B cell (primary cell): ENCODE data around the gene GPA33. TPM values are rescaled to one million over a fixed set of nuclear protein-coding genes. Genes with fewer than 3 reads are reported as not detected.

ENCODE experiments used
- ATAC-seq: fragments of 200-7000 bp; cut with Tn5 transposase; one replicate; pipeline ENCODE4 v1.10.0; 2021; ENCODE audit warnings: low read depth, mild to moderate bottlenecking, moderate number of reproducible peaks, moderate library complexity
- CTCF ChIA-PET: fragments of 350-600 bp; sonication (Branson Sonifier 250); formaldehyde crosslinking; loops from one replicate; lab custom pipeline; 2021; ENCODE audit warnings: antibody characterized with exemption, inconsistent platforms; lab: Charles Lee
- POLR2A ChIA-PET: fragments of 350-600 bp; sonication (Branson Sonifier 250); formaldehyde crosslinking; loops from one replicate; lab custom pipeline; 2021; ENCODE audit warnings: antibody characterized with exemption; lab: Charles Lee
- DNase-seq: peaks from one replicate; pipeline ENCODE4 v3.0.0; 2013
- H2AFZ ChIP-seq: 2 replicates; pipeline ENCODE4 v1.6.1; 2012; ENCODE audit warnings: mild to moderate bottlenecking, low read depth, low read length; ENCODE audit not compliant: insufficient read depth, poor library complexity, severe bottlenecking
- H3K27ac ChIP-seq, 2 donors: 1 replicate in 1 of 2; 2 replicates in 1 of 2; pipeline ENCODE4 v1.5.1; 2012 to 2013; ENCODE audit warnings: low read length in 2 of 2, mild to moderate bottlenecking in 2 of 2, moderate library complexity in 1 of 2
- H3K27me3 ChIP-seq, 4 experiments: fragments of 200-600 bp in 1 of 4; sonication (generic) in 1 of 4; replicated peaks in 1 of 4; 1 replicate in 2 of 4; 2 replicates in 2 of 4; pipeline versions ENCODE4 v1.6.1 to v1.7.0; 2013 to 2016; ENCODE audit warnings: low read length in 3 of 4, mild to moderate bottlenecking in 2 of 4, mixed read lengths in 1 of 4, moderate library complexity in 1 of 4; ENCODE audit not compliant: insufficient read depth in 4 of 4, control insufficient read depth in 3 of 4; ENCODE audit errors: control extremely low read depth in 1 of 4
- H3K36me3 ChIP-seq, 2 experiments: replicated peaks in 1 of 2; 1 replicate in 1 of 2; 2 replicates in 1 of 2; pipeline versions ENCODE4 v1.6.1 to v1.7.1; 2013; ENCODE audit warnings: low read length in 1 of 2; ENCODE audit not compliant: insufficient read depth in 2 of 2, control insufficient read depth in 1 of 2; ENCODE audit errors: control extremely low read depth in 1 of 2, extremely low read depth in 1 of 2
- H3K4me1 ChIP-seq, 2 donors: fragments of 200-600 bp in 1 of 2; sonication (generic) in 1 of 2; 1 replicate in 1 of 2; 2 replicates in 1 of 2; pipeline versions ENCODE4 v1.5.1 to v1.6.1; 2013 to 2017; ENCODE audit warnings: low read length in 2 of 2; ENCODE audit not compliant: control insufficient read depth in 2 of 2, insufficient read depth in 2 of 2
- H3K4me2 ChIP-seq: replicated peaks from 2 replicates; pipeline ENCODE3; 2012; ENCODE audit warnings: mild to moderate bottlenecking, low read depth, low read length; ENCODE audit not compliant: poor library complexity, severe bottlenecking
- H3K4me3 ChIP-seq, 5 experiments: fragments of 200-600 bp in 1 of 5; sonication (generic) in 1 of 5; 1 replicate in 3 of 5; 2 replicates in 2 of 5; pipeline versions ENCODE4 v1.5.1 to v1.7.0; 2011 to 2016; ENCODE audit warnings: low read length in 4 of 5, mild to moderate bottlenecking in 4 of 5, low read depth in 2 of 5, control low read depth in 1 of 5, moderate library complexity in 1 of 5; ENCODE audit not compliant: insufficient read depth in 1 of 5; ENCODE audit errors: control extremely low read depth in 1 of 5, extremely low read depth in 1 of 5
- H3K79me2 ChIP-seq: fragments of 200-600 bp; sonication (generic); one replicate; pipeline ENCODE4 v1.6.0; 2016; ENCODE audit warnings: low read length; ENCODE audit not compliant: control insufficient read depth, insufficient read depth
- H3K9ac ChIP-seq: fragments of 200-600 bp; sonication (generic); 2 replicates; pipeline ENCODE4 v1.6.1; 2017; ENCODE audit warnings: mild to moderate bottlenecking, low read length, moderate library complexity
- H3K9me3 ChIP-seq, 3 donors: one replicate each; pipeline versions ENCODE4 v1.6.1 to v1.7.1; 2013; ENCODE audit warnings: low read length in 2 of 3; ENCODE audit not compliant: control insufficient read depth in 2 of 3, insufficient read depth in 1 of 3; ENCODE audit errors: control extremely low read depth in 1 of 3
- H4K20me1 ChIP-seq: 2 replicates; pipeline ENCODE4 v1.6.0; 2012; ENCODE audit warnings: mild to moderate bottlenecking, low read length; ENCODE audit not compliant: insufficient read depth, control insufficient read depth, poor library complexity, severe bottlenecking
- H3K27ac Mint-ChIP-seq: one replicate; pipeline ENCODE4 v1.8.0; 2021; ENCODE audit warnings: mixed read lengths
- H3K27me3 Mint-ChIP-seq: one replicate; pipeline ENCODE4 v1.8.0; 2021; ENCODE audit warnings: mixed read lengths
- H3K4me1 Mint-ChIP-seq: one replicate; pipeline ENCODE4 v1.8.0; 2021; ENCODE audit warnings: mixed read lengths
- H3K4me3 Mint-ChIP-seq: one replicate; pipeline ENCODE4 v1.8.0; 2021; ENCODE audit warnings: mixed read lengths
- H3K9me3 Mint-ChIP-seq: one replicate; pipeline ENCODE4 v1.8.0; 2022; ENCODE audit warnings: mixed read lengths; ENCODE audit not compliant: insufficient read depth
- CTCF ChIP-seq: fragments of 200-600 bp; IDR thresholded peaks from one replicate; pipeline ENCODE4 v1.8.0; 2022; ENCODE audit warnings: antibody characterized with exemption, mild to moderate bottlenecking
- EZH2 ChIP-seq: IDR thresholded peaks from 2 replicates; pipeline ENCODE4 v1.6.1; 2012; ENCODE audit warnings: borderline replicate concordance, low read depth, mild to moderate bottlenecking, moderate library complexity, low read length; ENCODE audit not compliant: insufficient read depth, poor library complexity, severe bottlenecking
- WGBS: methylation state at CpG from one replicate; pipeline ENCODE4 v1.1.5; 2013; ENCODE audit warnings: missing lambda C conversion rate; ENCODE audit not compliant: insufficient coverage; 5-methylcytosine and 5-hydroxymethylcytosine counted together
- intact Hi-C: fragments of 100-400 bp; cut with micrococcal nuclease; formaldehyde crosslinking; loops from one replicate; pipeline ENCODE4 v1.10.0; 2022
- polyA plus RNA-seq: library from polyadenylated mRNA; depleted of rRNA; stranded (reverse); fragments of >200 nt; gene quantifications from 2 replicates; pipeline ENCODE4 v1.2.3, GENCODE V29; 2012
- total RNA-seq, 2 donors: library from RNA; stranded (reverse); fragments of 120-200 nt in 1 of 2; gene quantifications; 1 replicate in 1 of 2; 2 replicates in 1 of 2; pipeline versions ENCODE4 v1.2.3 to v1.2.4, GENCODE V29; 2013 to 2022

GPA33 gene
- total and polyA plus RNA-seq, 2 donors (not counting 1 experiment from before 2014, with no cell fraction given) = 0.91 to 2.4 TPM

DNA sequence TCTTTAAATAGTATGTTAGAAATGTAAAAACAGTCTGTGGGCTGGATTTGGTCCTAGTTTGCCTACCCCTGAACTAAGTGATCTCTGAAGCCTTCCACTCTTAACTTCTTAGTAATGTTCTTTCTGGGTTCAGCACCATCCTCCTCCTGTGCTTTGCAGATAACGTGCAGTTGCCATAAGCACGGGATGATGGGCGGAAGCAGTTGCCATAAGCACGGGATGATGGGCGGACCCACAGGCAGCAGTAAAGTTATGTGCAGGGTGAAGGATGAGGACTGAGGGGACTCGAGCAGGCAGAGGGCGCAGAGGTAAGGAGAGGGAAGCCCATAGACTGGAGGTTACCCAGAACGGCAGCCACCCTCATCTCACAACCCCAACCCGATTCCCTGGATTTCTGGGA, 25.6 kb downstream of the GPA33 start:
- Histone ChIP-seq H2AFZ (no peak overlapping the region), H3K27me3 (peaks cover 0 to 5% (median 0%) of the 10 kb centered on the region in 4 experiments), H3K4me2 (no peak overlapping the region), H3K36me3 (no peaks in the 10 kb centered on the region), H3K9ac (no peak overlapping the region), H3K27ac (no peak overlapping the region), H3K79me2 (no peaks in the 10 kb centered on the region), H3K9me3 (no peaks in the 10 kb centered on the region), H4K20me1 (no peaks in the 10 kb centered on the region), H3K4me3 (no peak overlapping the region), H3K4me1 (peaks cover 0 to 7% of the 10 kb centered on the region in 2 donors)
- Mint-ChIP-seq H3K9me3 (no peaks in the 10 kb centered on the region), H3K4me3 (no peak overlapping the region), H3K27ac (no peak overlapping the region), H3K4me1 (no peaks in the 10 kb centered on the region), H3K27me3 (peaks cover 3% of the 10 kb centered on the region)
- ChIA-PET POLR2A (interaction anchor here (1.6 kb wide), 1 partner anchor 156 kb away, joined by 3 read pairs; no protein-coding TSS in a partner anchor), CTCF (interaction anchor here (0.7 to 17.0 kb wide), 11 partner anchors 21 to 491 kb away, joined by 3 to 944 read pairs (median 4); partner anchors contain the start of gene CREG1)
- DNase-seq (no peak), ATAC-seq (no peak)
- intact Hi-C loops = no loop called here
- WGBS = 100% methylated on average over 6 of the region's 9 CpGs
- no peak for TF ChIP-seq EZH2
- TF ChIP-seq CTCF = no peak

DNA sequence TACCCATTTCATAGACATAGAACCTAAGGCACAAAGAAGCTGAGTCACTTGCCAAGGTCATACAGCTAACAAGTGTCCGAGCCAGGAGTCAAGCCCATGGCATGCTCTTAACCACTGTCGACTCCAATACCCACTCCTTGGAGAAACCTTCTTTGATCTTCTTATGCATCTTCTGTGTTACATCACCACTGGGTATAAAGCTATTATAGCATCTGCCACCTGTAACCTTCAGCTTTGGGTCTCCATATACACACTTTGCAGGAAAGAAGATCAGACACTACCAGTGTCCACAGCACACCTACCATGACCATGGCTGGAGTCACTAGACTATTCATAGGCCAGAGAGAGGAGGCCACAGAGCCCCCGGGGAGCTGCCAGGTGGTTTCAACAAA, 29.1 kb downstream of the GPA33 start:
- Mint-ChIP-seq H3K9me3 (no peaks in the 10 kb centered on the region), H3K27me3 (peaks cover 3% of the 10 kb centered on the region), H3K4me1 (peaks cover 4% of the 10 kb centered on the region), H3K4me3 (no peak overlapping the region), H3K27ac (no peak overlapping the region)
- H3K9ac ChIP-seq = no peak overlapping the region
- H3K4me3 ChIP-seq = no peak overlapping the region
- ChIA-PET POLR2A (interaction anchor here (1.7 kb wide), 1 partner anchor 152 kb away, joined by 5 read pairs; no protein-coding TSS in a partner anchor), CTCF (interaction anchor here (0.7 to 17.0 kb wide), 16 partner anchors 13 to 779 kb away, joined by 3 to 944 read pairs (median 5); partner anchors contain the start of genes POGK and POU2F1)
- H3K36me3 ChIP-seq = no peaks in the 10 kb centered on the region
- DNase-seq (no peak), ATAC-seq (no peak)
- H3K27ac ChIP-seq = no peak overlapping the region
- H3K9me3 ChIP-seq = no peaks in the 10 kb centered on the region
- no peaks in the 10 kb centered on the region for H3K79me2 ChIP-seq
- H3K4me1 ChIP-seq = peaks cover 3 to 6% of the 10 kb centered on the region in 2 donors
- H2AFZ ChIP-seq = no peak overlapping the region
- no peak overlapping the region for H3K4me2 ChIP-seq
- intact Hi-C loops = no loop called here
- peaks cover 0 to 10% (median 0%) of the 10 kb centered on the region in 4 experiments for H3K27me3 ChIP-seq
- TF ChIP-seq EZH2 = no peak
- TF ChIP-seq CTCF = no peak
- WGBS = 100% methylated on average over 2 of the region's 3 CpGs
- no peaks in the 10 kb centered on the region for H4K20me1 ChIP-seq
